Peyer's patch (tissue), 4 donors: ENCODE data around the gene ZNF280D. TPM values are rescaled to one million over a fixed set of nuclear protein-coding genes. Genes with fewer than 3 reads are reported as not detected.

Experiments used
- DNase-seq, 3 donors: peaks; one replicate each; pipeline ENCODE4 v3.0.0-alpha.2; 2017 to 2019
- H3K27ac ChIP-seq, 4 donors: fragments of 200-600 bp; sonication (generic); one replicate each; pipeline ENCODE4 v1.5.1; 2016 to 2019
- H3K27me3 ChIP-seq, 2 donors: fragments of 200-600 bp; sonication (generic); one replicate each; pipeline ENCODE4 v1.5.1; 2019
- H3K36me3 ChIP-seq, 3 donors: fragments of 200-600 bp; sonication (generic); one replicate each; pipeline ENCODE4 v1.5.1; 2016 to 2019
- H3K4me1 ChIP-seq, 4 donors: fragments of 200-600 bp; sonication (generic); one replicate each; pipeline ENCODE4 v1.5.1; 2016 to 2019
- H3K4me3 ChIP-seq, 4 donors: fragments of 200-600 bp; sonication (generic); 1 replicate in 3 of 4; 2 replicates in 1 of 4; pipeline ENCODE4 v1.5.1; 2016 to 2019; ENCODE audit warnings: mild to moderate bottlenecking in 1 of 4
- H3K9me3 ChIP-seq, 4 donors: fragments of 200-600 bp; sonication (generic); one replicate each; pipeline ENCODE4 v1.5.1; 2016 to 2019; ENCODE audit warnings: mild to moderate bottlenecking in 1 of 4
- CTCF ChIP-seq, 6 experiments: fragments of 450-650 bp in 4 of 6; fragments of 200-600 bp in 2 of 6; sonication (generic) in 1 of 6; IDR thresholded peaks; one replicate each; pipeline ENCODE4 v1.5.1; 2017 to 2019; ENCODE audit warnings: antibody characterized with exemption in 6 of 6, mild to moderate bottlenecking in 3 of 6, moderate library complexity in 1 of 6
- POLR2A ChIP-seq, 2 donors: fragments of 450-650 bp; IDR thresholded peaks; one replicate each; pipeline ENCODE4 v1.5.1; 2017; ENCODE audit warnings: antibody characterized with exemption in 2 of 2, mild to moderate bottlenecking in 2 of 2, moderate library complexity in 2 of 2
- total RNA-seq, 4 donors: library from RNA; depleted of rRNA; stranded (reverse); fragments of >200 nt; gene quantifications; one replicate each; pipeline ENCODE4 v1.1.0, GENCODE V29; 2016

The ZNF280D gene
- total RNA-seq, 4 donors from 2014 or later: 34.2 to 82.5 (median 45.1) TPM

- Histone ChIP-seq H3K27ac (no peak overlapping the region), H3K4me3 (no peak overlapping the region), H3K9me3 (no peaks in the 10 kb centered on the region), H3K36me3 (peaks cover 0 to 23% (median 0%) of the 10 kb centered on the region in 3 donors), H3K27me3 (no peaks in the 10 kb centered on the region), H3K4me1 (no peaks in the 10 kb centered on the region)
- DNase-seq: no peak
- TF ChIP-seq CTCF (IDR thresholded peaks at IDR 0.05) (no peak), POLR2A (IDR thresholded peaks at IDR 0.05) (no peak)
Measured at GRCh38 chr15:56654216-56654615, 79.1 kb downstream of the ZNF280D start.

GRCh38 chr15:56653787-56654186 lies 79.5 kb downstream of the ZNF280D start:
- Histone ChIP-seq H3K36me3 (peaks cover 0 to 23% (median 0%) of the 10 kb centered on the region in 3 donors), H3K27ac (no peak overlapping the region), H3K9me3 (no peaks in the 10 kb centered on the region), H3K27me3 (no peaks in the 10 kb centered on the region), H3K4me1 (no peaks in the 10 kb centered on the region), H3K4me3 (no peak overlapping the region)
- no peak for TF ChIP-seq POLR2A (IDR thresholded peaks at IDR 0.05)
- no peak for TF ChIP-seq CTCF (IDR thresholded peaks at IDR 0.05)
- no peak for DNase-seq

- DNase-seq: no peak
- TF ChIP-seq POLR2A (IDR thresholded peaks at IDR 0.05) (no peak), CTCF (IDR thresholded peaks at IDR 0.05) (no peak)
- Histone ChIP-seq H3K4me3 (no peak overlapping the region), H3K4me1 (no peaks in the 10 kb centered on the region), H3K36me3 (peaks cover 0 to 23% (median 0%) of the 10 kb centered on the region in 3 donors), H3K9me3 (no peaks in the 10 kb centered on the region), H3K27me3 (no peaks in the 10 kb centered on the region), H3K27ac (no peak overlapping the region)
Measured at GRCh38 chr15:56653107-56653506, 80.2 kb downstream of the ZNF280D start.

- DNase-seq: no peak
- Histone ChIP-seq H3K4me1 (no peaks in the 10 kb centered on the region), H3K27me3 (no peaks in the 10 kb centered on the region), H3K9me3 (no peaks in the 10 kb centered on the region), H3K4me3 (no peak overlapping the region), H3K27ac (no peak overlapping the region), H3K36me3 (peaks cover 0 to 4% (median 0%) of the 10 kb centered on the region in 3 donors)
- TF ChIP-seq POLR2A (IDR thresholded peaks at IDR 0.05): no peak
- no peak for TF ChIP-seq CTCF (IDR thresholded peaks at IDR 0.05)
Measured at GRCh38 chr15:56648311-56648710, 85.0 kb downstream of the ZNF280D start.

GRCh38 chr15:56640549-56640948 lies 92.8 kb downstream of the ZNF280D start:
- no peaks in the 10 kb centered on the region for H3K27me3 ChIP-seq
- H3K9me3 ChIP-seq: no peaks in the 10 kb centered on the region
- H3K36me3 ChIP-seq: no peaks in the 10 kb centered on the region
- no peak for DNase-seq
- H3K4me3 ChIP-seq: no peak overlapping the region
- H3K4me1 ChIP-seq: no peaks in the 10 kb centered on the region
- TF ChIP-seq POLR2A (IDR thresholded peaks at IDR 0.05): no peak
- TF ChIP-seq CTCF (IDR thresholded peaks at IDR 0.05): no peak
- no peak overlapping the region for H3K27ac ChIP-seq

- no peak for TF ChIP-seq POLR2A (IDR thresholded peaks at IDR 0.05)
- no peak for TF ChIP-seq CTCF (IDR thresholded peaks at IDR 0.05)
- no peaks in the 10 kb centered on the region for H3K36me3 ChIP-seq
- H3K4me3 ChIP-seq: no peak overlapping the region
- DNase-seq: no peak
- no peaks in the 10 kb centered on the region for H3K27me3 ChIP-seq
- H3K27ac ChIP-seq: no peak overlapping the region
- no peaks in the 10 kb centered on the region for H3K4me1 ChIP-seq
- no peaks in the 10 kb centered on the region for H3K9me3 ChIP-seq
Measured at GRCh38 chr15:56640127-56640526, 93.2 kb downstream of the ZNF280D start.
